HL-60/S4 treated with retinoic acid at 250 ng/mL for 4 days and 3 days (cell line): ENCODE results near the gene GDF7.

ENCODE experiments used
- in situ Hi-C: fragments of 300-500 bp; cut with MboI; formaldehyde crosslinking; loops from 2 replicates; pipeline ENCODE4 v1.7.0; 2022; ENCODE audit warnings: low sequenced_read_pairs

GDF7 gene

DNA sequence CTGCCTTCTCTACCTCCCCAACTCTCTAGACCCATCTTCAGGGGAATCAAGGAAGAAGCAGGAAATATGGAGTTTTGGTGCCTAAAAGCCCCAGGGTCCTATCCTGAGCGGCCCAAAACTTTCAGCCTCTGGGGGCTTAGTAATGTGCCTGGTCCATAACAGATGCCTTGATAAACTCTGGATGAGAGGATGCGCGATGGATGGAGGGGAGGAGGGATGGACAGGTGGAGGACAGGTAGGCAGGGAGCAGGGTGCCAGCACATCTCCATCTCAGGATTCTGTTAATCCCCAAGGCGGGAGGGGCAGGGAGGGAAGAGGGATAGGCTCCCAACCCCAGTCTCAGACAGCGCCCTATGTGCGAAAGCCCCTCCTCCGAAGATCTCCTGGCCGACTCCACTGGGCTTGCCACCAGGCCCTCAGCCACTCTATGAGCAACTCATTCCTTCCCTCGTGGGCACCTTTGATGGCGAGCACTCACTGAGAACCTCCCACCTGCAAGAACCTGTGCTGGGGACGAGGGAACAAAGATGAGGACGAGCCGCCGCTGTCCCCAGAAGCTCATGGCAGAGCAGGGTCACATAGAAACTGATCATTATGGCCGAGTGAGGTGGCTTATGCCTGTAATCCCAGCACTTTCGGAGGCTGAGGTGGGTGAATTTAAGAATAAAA lies 39.1 kb upstream of the GDF7 start:
- in situ Hi-C loops = loop anchor here (25.0 kb wide), 2 partner anchors 516 to 691 kb away; no protein-coding TSS in a partner anchor

- in situ Hi-C loops = loop anchor here (25.0 kb wide), 2 partner anchors 517 to 692 kb away; no protein-coding TSS in a partner anchor
Measured at GRCh38 chr2:20629181-20629580, 37.8 kb upstream of the GDF7 start.

GRCh38 chr2:20629581-20630171 lies 37.3 kb upstream of the GDF7 start:
- in situ Hi-C loops = loop anchor here (25.0 kb wide), 2 partner anchors 517 to 692 kb away; no protein-coding TSS in a partner anchor

DNA sequence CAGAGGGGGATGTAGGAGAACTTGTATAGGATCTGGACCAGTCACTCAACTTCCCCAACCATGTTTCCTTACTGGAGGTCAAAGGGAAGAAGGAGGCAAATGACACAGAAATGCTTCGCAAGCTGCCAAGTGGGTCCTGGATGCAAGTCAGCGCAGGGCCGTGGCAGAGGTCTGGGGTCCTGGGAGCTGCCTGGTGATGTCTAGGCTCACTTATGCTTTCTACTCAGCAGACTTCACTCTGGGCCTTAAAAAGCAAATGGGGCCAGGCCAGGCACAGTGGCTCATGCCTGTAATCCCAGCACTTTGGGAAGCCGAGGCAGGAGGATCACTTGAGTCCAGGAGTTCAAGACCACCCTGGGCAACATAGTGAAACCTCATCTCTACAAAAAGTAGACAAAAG lies 36.0 kb upstream of the GDF7 start:
- in situ Hi-C loops = loop anchor here (25.0 kb wide), 2 partner anchors 519 to 694 kb away; no protein-coding TSS in a partner anchor

DNA sequence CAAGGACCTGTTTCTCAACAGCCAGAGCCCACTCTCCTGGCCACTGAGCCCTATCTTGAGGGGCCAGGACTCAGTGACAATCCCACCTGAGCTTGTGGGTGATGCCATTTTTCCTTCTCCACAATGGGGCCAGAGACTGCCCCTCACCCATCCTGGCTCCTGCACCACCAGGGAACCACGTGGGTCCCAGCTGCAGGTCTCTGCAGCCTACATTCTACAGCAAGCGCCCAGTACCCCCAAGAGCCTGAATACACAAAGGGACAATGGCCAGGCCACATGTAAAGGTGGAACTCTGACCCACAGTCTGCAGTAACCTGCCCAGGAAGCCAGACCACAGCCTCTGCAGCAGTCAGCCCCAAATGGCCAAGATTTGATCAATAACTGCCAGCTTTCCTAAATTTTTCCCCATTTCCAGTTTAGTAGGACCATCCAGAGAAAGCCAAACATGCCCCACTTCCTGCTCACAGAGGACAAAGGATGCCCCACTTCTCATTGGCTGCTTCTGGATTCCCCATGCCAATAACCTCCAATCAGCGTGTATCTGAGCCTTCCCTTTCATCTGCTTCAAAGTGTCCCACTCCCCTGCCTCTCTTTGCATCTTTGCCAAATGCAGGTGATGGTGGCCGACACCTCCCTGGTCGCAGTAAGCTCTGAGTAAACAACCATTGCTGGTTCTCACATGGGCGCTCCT lies 35.2 kb upstream of the GDF7 start:
- in situ Hi-C loops = loop anchor here (25.0 kb wide), 2 partner anchors 519 to 694 kb away; no protein-coding TSS in a partner anchor

DNA sequence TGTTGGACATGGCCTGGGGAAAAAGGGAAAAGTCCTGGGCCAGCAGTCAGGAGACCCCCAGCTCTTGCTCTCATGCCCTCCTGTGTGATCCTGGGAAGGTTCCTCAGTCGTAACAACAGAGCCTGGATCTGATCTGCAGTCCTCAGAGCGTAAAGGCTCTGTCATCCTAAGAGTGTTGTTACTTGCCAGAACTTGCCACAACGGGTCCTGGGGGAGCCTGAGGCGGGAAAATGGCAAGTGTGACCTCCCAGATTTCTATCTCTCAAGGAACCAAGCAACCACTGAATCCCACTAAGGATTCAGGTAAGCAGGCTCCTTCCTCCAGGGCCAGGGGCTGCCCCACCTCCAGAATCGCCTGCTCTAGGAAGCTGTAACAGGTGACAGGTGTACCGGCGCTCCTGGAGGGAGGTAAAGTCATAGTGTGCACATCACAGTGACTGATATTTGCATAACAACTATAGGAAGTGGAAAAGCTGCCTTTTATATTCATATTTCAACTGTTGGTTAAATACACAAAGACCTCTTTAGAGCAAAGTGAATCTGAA lies 34.4 kb upstream of the GDF7 start:
- in situ Hi-C loops = loop anchor here (25.0 kb wide), 2 partner anchors 520 to 695 kb away; no protein-coding TSS in a partner anchor

- in situ Hi-C loops = loop anchor here (25.0 kb wide), 2 partner anchors 521 to 696 kb away; no protein-coding TSS in a partner anchor
Measured at GRCh38 chr2:20633001-20633400, 33.9 kb upstream of the GDF7 start.

- in situ Hi-C loops = loop anchor here (25.0 kb wide), 2 partner anchors 522 to 697 kb away; no protein-coding TSS in a partner anchor
Measured at GRCh38 chr2:20633794-20634506, 33.0 kb upstream of the GDF7 start.

- in situ Hi-C loops = loop anchor here (25.0 kb wide), 2 partner anchors 522 to 697 kb away; no protein-coding TSS in a partner anchor
Measured at GRCh38 chr2:20634507-20635112, 32.3 kb upstream of the GDF7 start.

- in situ Hi-C loops = loop anchor here (25.0 kb wide), 2 partner anchors 523 to 698 kb away; no protein-coding TSS in a partner anchor
Measured at GRCh38 chr2:20635113-20635510, 31.8 kb upstream of the GDF7 start.

GRCh38 chr2:20635675-20636584 lies 31.0 kb upstream of the GDF7 start:
- in situ Hi-C loops = loop anchor here (25.0 kb wide), 2 partner anchors 524 to 699 kb away; no protein-coding TSS in a partner anchor

DNA sequence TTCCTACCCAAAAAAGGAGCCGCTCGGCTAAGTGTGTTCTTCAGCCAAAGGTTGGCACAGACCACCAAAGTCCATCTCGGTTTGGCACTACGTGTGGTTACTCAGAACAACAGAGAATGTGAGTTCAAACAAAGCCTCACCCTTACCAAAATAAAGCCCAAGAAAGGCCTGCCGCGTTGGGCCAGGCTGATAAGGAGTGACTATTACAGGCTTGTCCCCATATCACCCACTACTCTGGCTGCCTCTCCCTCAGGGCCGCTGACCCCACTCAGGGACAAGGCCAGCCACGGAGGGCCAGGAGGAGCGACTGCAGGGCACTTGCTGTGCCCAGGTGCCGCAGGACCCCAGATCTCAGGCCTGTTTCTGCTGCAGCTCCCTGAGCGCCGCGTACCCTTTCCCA lies 29.8 kb upstream of the GDF7 start:
- in situ Hi-C loops = loop anchor here (25.0 kb wide), 2 partner anchors 525 to 700 kb away; no protein-coding TSS in a partner anchor

- in situ Hi-C loops = loop anchor here (25.0 kb wide), 2 partner anchors 526 to 701 kb away; no protein-coding TSS in a partner anchor
Measured at GRCh38 chr2:20638014-20638413, 28.9 kb upstream of the GDF7 start.

DNA sequence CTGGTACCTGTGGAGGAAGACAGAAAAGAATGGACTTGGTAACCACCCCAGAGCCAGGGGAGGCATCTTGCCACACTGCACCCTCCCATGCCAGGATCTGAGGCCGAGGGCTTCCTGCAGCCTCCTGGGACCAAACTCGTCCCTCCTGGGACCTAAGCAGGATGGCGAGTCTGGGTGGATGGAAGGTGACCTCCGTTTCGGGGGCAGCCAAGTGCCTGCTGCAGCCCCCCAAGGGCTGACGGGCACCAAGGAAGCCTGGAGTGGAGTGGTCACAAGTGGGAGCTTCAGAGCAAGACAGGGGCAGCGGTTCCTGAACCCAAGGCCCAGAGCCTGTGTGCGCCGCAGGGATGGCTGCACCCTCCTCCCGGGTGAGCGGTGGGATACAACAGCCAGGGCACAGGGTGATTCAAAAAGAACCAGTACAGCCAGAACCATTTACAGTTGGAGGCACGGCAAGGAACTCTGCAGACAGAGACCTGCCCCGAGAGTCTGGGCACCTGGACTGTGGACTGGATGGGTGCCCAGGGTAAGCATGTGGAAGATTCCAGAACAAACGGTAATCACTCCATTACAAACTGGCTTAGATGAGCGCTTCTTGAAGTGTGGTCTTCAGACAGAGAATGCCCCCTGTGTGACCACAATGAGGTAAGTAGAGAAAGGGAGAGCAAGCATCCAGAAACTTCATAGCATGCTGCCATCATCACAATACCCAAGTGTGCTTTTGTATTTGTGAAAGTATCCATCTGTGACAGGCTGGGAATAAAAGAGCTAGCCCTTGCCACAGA lies 28.1 kb upstream of the GDF7 start:
- in situ Hi-C loops = loop anchor here (25.0 kb wide), 2 partner anchors 527 to 702 kb away; no protein-coding TSS in a partner anchor

GRCh38 chr2:20640411-20641122 lies 26.4 kb upstream of the GDF7 start:
- in situ Hi-C loops = loop anchor here (10.0 to 25.0 kb wide), 3 partner anchors 186 to 703 kb away; no protein-coding TSS in a partner anchor

DNA sequence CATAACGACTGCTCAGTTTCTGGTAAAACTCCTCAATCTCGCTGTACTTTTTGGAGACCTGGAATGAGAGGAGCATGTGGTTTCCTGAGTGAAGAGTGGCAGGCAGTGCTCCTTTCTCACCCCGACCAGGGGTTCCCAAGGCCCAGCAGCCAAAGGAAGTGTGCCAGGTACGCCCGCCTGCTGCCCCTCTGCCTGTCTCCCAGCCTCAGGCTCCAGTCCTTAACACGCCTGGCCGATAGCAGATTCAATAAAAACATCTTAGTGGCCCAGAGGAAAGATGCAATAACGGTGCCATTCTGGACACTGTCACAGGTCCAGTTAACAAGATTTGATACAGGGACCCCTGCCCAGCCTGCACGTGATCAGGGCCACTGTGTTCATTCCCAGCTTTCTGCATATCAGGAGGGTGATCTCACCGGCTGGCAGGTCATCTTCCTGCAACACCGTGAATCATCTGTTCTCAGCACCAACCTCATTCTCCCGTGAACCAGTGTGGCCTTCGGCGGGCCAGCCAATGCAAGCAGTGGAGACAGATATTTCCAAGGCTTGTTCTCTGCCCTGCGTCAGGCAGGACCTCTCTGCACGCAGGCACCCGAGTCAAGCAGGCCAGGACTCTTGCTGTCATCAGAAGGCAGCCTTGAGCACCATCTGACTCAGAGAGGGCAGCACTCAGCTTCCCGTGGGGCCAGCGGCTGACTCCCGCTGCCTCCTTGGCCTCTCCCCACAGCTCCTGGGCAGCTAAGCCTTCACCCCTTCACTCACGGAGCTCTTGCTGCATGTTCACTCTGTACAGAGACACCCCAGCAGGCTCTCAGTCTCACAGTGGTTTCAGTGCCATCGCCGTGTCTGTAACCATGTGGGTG lies 25.6 kb upstream of the GDF7 start:
- in situ Hi-C loops = loop anchor here (10.0 to 25.0 kb wide), 3 partner anchors 187 to 704 kb away; no protein-coding TSS in a partner anchor
